NCI-H2081 (cell line): ENCODE measurements around the gene NUMA1.

ENCODE experiments used
- DNase-seq, 2 experiments: peaks; one replicate each; lab custom pipeline; 2025; lab: John Stamatoyannopoulos, UW

The NUMA1 gene

DNA sequence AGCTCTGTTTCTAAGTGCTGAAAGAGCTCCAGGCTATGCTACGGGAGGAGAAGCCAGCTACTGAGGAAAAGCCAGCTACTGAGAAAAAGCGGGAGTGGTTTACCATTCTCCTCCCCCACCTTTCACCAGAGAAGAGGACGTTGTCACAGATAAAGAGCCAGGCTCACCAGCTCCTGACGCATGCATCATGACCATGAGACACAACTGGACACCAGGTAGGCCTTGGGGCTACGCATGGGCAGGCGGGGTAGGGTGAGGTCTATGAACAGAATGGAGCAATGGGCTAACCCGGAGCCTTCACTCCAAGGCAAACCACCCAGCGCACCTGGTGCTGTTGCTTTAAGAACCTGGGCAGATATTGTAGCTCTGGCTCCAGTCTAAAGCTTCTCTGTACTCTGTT is 80.5 kb downstream of the NUMA1 start:
- DNase-seq: no peak

DNA sequence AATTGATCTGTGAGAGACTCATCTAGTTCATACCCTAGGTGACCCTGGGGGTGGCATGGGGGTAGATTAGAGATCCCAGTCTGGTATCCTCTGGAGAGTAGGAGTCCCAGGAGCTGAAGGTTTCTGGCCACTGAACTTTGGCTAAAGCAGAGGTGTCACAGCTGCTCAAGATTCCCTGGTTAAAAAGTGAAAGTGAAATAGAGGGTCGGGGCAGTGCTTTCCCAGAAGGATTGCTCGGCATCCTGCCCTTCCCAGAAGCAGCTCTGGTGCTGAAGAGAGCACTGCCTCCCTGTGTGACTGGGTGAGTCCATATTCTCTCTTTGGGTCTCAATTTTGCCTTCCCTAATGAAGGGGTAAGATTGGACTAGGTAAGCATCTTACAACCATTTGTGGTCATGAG is 81.0 kb downstream of the NUMA1 start:
- no peak for DNase-seq

DNA sequence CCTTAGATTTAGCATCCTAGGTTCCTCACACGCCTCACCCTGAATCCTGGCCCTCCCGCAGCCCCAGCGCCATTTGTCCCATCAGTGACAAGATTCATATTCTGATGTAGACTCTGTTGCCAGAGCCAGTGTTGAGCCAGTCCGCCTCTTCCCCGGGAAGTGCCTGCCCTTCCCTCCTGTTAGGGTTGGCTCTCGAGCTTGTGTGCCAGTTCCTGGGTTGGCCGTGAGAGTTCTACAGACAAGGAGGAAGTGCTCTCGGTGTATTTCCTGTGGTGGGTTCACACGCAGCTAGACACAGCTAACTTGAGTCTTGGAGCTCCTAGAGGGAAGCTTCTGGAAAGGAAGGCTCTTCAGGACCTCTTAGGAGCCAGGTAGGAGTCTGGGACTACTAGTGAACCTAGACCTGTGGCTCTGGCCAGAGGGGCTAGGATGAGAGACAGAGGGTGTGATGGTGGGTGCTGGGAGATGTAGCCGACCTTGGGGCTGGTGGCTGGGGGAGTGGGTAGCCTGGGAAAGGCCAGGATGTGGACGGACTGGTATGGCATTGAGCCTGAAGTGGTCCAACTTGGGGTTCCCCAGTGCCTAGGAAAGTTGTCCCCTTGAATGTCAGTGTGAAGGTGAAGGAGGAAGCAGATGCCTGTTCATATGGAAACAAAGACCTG is 81.6 kb downstream of the NUMA1 start, which contains the start of gene IL18BP:
TSS of gene IL18BP (plus strand) at position 261 of the 662 bp plus-strand sequence. CDS start 1,076 bp downstream, outside the sequence.
- no peak for DNase-seq

DNA sequence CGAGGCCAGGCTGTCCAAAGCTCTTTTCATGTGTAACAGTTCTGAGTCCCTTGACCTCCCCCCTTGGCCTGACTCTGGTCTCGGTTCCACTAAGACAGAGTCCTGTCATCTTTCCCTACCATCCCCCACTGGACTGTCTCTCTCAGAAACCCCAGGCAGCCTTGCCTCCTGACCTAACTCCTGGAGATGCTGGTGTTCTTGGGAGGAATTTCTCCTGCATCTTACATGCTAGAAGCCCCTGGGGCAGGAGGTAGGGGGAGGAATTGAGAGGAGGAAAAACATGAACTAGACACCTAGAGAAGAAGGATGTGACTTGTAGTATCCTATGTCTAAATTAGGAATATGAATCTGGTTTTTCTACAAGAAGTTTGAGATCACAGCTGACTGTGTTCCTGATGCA is 82.3 kb downstream of the NUMA1 start:
- DNase-seq: no peak

DNA sequence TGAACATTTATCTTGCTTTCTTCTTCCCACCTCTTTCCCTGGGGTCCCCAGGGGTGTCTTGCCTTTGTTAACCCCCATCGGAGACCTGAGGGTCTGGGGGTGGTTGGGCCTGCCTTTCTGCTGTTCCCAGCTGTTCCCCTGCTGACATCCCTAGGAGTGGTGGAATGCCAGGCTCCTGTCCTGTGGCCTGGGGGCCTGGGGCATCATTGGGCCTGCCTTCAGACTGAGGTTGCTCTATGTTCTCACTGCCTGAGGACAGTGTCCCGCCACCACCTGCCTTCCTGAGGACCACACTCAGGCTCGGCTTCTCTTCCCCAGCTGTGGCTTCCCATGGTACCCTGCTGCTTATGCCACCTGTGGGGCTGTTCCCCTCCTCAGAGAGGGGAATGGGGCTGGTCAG is 82.7 kb downstream of the NUMA1 start:
- DNase-seq: no peak

DNA sequence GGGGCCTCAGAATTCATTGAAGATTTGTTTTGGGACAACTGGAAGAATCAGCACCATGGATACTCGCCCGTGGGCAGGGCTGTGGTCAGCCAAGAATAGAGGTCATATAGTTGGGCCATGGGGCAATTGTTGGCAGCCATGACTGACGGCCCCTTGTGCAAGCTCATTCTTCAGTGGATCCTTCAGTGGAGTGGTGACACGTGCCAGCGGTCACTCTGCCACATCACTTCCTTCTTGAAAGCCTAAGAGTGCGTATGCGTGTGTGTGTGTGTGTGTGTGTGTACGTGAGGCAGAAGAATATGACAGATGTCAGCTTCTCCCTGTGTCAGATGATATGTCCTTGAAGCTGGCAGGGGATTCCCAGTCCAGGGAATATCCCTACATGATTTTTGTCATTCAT is 83.4 kb downstream of the NUMA1 start:
- no peak for DNase-seq

DNA sequence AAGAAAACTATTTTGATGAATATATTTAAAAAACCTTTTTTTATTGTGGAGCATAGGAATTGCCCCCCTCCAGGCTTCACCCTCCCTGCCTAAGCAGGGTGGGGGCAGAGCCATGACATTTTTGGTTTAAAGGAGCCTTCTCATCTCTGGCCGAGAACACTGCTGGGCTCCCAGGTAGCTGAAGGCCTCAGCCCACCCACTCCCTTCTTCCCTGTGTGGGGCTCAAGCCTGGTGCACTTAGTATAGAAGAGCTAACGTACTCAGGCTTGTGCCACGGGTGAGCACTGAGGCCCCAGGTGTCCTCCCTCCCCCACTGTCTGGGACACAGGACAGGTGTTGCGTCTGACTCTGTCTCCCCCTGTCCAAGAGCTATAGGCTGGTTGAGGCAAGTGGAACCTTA is 83.8 kb downstream of the NUMA1 start:
- no peak for DNase-seq

DNA sequence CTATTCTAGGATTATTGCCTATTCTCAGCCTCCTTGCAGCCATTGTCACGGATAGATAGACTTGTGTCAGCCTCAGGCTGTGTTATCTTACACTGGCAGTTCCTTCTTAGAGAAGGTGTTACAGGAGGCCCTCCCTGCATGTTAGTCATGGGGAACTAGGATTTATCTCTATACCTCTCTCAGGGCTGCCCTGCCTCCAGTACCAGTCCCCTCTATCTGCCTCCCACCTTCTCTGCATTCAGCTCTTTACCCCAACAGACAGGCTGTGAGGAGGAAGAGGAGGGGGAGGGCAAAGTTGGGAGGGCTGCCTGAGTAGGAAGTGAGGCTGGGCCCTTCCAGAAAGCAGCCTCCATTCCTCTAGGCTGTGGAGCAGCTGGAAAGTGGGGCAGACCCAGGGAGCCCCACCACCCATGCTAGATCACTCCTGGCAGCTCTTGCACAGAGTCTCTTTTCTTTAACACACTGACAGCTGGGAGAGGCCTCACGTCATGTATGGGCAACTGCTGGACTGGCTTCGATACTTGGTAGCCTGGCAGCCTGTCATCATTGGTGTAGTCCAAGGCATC is 84.5 kb downstream of the NUMA1 start:
- DNase-seq: no peak

DNA sequence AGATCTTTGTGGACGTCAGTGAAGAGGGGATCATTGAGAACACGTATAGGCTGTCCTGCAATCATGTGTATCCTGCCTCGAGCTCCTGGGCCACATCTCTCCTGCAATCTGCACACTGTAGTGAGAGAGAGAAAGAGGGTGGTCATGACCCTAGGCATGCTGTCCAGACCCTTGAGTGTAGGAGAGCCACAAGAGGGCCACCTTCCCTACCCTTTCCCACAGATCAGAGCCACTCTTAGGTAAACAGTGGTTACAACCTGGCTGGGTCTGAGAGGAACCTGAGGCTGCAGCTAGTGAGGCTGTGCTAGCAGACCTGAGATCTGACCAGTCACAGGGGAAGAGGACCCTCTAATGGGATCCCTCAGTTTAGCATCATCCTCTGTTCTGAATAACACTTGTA is 85.6 kb downstream of the NUMA1 start:
- DNase-seq: no peak

DNA sequence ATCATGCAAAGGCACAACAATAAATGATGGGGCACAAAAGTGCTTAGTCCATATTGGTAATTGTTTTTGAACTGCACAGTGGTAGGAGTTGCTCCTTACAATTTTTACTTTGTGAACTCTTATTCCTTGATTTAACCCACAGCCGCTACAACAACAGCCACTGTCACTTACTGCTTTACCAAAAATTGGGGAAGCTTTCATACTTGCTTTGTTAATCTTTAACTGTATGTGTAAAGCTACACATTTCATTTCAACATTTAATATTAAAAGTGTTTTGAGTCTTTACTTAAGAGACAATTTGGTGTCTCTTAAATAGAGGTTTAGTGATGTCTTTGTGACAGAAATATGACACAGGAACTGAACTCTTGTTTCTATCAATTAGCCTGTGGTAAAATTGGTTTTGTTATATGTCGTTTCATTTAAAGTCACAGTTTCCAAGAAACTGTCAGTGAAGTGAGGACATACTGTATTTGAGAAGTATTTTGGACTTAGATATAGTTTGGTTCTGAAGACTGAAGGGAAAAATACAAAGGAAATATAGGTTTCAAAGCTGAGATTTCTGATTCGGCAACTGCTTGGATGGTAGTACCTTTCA is 88.1 kb downstream of the NUMA1 start:
- DNase-seq: no peak

DNA sequence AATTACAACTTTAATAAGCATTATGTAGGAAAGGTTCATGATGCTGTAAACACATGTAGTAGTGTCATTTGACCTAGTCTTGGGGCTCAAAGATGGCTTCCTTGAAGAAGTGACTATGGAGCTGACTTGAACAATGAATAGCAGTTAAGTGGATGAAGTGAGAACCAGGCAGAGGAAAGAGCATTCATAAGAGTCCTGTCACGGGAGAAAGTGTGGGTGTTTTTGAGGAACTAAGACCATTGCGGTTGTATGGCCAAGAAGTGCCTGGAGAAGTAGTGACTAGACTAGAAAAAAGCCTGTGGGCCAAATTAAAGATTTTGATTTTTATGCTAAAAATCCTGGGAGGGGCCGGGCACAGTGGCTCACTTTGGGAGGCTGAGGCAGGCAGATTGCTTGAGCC is 88.8 kb downstream of the NUMA1 start:
- no peak for DNase-seq

DNA sequence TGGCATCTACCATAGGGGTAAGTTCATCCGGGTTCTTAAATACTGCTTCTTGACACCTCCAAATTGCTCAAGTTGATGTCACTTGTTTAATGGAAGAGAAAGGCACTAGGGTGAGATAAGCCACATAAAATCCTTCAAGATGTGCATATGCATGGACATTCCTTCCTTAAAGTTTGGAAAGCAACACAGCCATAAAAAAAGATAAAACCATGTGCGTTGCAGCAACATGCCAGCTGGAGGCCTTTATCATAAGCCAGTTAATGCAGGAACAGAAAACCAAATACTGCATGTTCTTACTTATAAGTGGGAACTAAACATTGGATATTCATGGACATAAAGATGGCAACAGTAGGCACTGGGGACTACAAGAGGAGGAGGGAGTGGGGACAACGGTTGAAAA is 89.6 kb downstream of the NUMA1 start:
- DNase-seq: no peak

DNA sequence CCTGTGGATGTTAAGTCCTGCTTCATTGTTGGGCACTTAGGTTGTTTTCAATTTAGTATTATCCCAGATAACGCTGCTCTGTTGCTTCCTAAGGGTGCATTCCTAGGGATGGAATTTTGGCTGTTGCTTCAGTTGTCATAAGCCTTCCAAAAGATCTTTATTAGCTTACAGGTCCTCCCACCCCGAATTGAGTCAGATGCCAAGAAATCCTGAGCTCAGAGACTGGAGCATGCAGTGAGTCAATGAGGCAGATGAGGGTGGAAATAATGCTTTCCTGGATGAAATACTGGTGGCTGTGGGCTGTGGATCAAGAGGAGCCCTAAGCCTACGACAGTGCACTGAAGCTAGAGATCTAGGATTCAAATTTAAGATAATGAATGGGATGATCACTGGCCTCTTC is 92.3 kb downstream of the NUMA1 start:
- DNase-seq: no peak

DNA sequence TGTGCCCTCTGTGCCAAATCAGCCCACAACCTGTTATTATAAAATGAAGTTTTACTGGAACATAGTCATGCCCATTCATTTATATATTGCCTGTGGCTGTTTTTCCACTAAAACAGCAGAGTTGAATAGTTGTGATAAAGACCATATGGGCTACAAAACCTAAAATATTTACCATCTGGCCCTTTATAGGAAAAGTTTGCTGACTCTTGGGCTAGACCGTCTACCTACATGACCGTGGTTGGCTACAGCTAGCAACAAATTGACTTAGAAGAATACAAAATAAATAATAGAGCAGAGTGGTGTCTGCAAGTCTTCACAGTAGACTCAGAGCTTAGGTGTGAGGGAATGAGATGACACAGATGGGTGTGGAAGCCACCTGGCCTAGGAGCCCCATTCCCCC is 92.8 kb downstream of the NUMA1 start:
- DNase-seq: no peak

DNA sequence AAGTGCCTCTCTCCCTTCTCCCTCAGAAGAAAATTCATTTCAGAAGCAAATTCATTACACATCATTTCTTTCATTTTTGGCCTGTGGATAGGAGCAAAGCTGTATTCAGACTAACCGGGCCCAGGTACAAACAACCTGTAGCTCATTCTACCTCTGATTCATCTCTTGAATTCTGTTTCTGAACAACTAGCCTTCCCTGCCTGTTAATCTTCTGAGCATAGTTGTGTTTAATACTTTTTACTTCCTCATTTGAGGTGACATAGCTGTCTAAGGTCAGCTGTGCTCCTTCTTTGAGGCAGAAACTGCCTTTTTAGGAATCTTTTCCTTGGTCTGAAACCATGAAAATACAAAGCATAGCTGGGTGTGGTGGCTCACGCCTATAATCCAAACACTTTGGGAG is 94.2 kb downstream of the NUMA1 start:
- no peak for DNase-seq

DNA sequence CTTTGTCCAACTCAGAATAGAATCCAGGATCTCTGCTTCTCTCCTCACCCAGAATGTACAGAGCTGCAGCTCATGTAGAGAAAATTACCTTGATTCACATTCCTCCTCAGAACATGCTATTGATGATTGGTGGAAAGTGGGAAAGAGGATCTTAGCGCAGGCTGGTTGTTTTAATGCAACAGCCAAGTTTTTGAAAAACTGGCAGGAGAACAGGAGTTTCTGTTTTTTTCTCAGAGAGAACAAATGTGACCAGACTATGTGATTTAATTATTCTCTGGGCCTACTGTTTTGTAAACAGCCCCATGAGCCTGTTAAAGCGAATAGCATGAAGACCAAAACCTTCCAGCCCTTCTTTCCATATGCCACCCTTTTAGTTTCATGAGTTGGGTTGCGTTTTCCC is 100.7 kb downstream of the NUMA1 start:
- DNase-seq: no peak

DNA sequence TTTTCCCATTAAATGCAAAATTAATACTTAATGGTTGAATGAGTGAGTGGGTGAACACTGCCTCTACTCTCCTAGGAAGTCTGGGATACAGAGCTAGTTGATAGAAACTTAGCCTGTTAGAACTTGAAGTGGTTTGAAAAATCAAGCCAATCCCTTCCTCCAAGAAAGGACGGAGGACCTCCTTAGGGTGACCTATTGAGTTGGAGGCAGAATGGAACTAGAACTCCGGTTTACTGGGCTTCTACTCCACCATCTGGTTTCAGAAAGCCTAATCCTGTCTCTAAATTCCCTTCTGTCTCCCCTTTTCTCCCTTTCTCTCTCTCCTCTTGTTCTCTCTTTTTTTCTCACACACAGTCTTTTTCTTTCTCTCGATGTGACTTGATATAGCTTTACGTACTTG is 101.2 kb downstream of the NUMA1 start:
- no peak for DNase-seq

DNA sequence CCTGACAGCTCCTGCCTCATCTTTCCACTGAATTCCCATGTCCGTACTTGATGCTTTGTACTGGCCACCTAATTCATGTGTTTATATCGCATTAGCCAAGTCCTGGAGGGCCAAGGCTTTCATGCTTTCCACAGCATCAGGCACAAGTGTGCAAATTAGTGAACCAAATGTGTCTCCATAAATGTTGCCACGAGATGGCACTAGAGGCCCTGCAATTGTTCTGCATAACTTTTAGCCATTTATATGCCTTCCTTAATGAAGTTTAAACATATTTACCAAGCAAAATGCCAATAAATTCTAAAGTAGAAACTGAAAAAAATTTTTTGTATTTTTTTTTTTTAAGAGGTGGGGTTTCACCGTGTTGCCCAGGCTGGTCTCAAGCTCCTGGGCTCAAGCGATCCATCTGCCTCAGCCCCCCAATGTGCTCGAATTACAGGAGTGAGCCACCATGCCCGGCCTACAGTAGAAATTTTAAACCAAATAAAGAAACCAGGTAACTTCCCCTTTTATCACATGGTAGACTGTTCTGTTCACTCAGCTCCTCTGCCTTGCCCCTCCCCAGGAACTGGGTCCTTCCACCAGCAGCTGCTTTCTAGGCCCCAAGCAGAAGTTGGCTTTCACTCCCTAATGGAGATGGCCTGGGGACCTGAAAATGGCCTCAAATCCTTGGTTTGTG is 102.5 kb downstream of the NUMA1 start:
- DNase-seq: peak; percentile 22 to 59

DNA sequence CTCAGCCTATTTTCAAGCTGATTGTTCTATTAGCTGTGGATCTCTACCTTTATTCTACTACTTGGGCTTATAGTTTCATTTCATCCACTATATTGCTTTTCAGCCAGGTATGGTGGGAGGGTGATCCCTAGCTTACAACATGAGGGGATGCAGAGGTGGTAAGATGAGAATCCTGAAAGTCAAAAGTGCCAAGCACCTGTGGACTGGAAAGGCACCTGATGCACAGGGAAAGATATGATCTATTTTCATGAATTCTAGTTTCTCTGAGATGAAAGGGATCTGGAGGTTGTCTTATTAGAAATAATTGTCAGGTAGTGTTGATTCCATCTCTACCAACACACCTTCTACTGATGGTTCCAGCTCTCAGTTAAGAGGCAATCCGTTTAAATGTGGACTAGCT is 103.3 kb downstream of the NUMA1 start:
- no peak for DNase-seq

DNA sequence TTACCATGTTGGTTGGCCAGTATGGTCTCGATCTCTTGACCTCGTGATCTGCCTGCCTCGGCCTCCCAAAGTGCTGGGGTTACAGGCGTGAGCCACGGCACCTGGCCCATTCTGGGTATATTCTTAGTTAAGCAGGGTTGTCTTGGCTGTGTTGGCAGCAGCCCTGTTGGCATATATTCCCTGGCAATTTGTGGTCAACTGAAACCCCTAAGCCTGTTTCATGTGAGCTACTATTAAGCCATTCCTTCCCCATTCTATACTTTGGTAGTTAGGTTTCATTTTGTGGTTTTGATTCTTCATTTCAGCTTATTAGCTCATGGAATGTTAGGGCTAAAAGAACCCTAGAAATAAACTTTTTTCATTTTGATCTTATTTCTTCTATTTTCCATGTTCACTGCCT is 103.8 kb downstream of the NUMA1 start:
- no peak for DNase-seq

DNA sequence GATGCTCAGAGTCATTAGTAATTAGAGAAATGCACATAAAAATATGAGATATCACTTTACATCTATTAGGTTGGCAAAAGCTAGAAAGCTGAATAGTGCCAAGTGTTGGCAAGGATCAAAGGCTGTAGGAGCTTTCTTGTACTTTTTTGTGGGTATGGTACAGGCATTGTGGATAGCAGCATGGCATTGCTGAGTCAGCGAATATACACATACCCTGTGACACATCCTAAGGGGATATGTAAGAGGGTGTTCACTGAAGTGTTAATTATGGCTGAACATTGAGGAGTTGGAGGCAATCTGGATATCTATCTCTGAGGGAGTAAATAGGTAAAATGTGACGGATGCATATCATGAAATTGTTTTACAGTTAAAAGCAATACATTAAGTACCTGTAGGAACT is 108.7 kb downstream of the NUMA1 start:
- no peak for DNase-seq

DNA sequence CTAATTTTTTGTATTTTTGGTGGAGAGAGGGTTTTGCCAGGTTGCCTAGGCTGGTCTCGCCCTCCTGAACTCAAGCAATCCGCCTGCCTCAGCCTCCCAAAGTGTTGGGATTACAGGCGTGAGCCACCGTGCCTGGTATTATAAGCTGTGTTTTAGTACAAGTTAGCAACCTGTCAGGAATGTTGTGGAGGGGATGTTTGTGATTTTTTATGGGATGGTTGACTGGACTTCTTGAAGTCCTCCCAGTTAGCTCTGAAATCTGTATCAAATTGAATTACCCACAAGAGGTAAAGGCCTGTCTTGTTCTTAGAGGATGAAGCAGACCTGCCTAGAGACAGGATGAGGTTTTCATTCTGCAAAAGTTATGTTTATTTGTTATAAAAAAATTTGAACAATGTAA is 115.7 kb downstream of the NUMA1 start:
- DNase-seq: no peak

DNA sequence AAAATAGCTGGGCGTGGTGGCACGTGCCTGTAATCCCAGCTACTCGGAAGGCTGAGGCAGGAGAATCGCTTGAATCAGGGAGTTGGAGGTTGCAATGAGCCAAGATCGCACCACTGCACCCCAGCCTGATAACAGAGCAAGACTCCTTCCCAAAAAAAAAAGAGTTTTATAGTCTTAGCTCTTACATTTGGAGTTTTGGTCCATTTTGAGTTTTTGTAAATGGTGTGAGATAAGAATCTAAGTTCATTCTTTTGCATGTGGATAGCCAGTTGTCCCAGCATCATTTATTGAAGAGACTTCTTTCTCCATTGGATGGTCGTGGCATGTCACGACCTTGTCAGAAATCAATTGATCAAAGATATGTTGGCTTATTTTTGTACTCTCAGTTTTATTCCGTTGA is 116.9 kb downstream of the NUMA1 start:
- no peak for DNase-seq
